ENCODE measurements around the gene HDAC7. TPM values are rescaled to one million over a fixed set of nuclear protein-coding genes. Genes with fewer than 3 reads are reported as not detected.

HDAC7 gene
- total RNA-seq, 1 experiment from 2014 or later: 44.2 TPM

GRCh38 chr12:47863985-47864384, 44.3 kb upstream of the HDAC7 start:
- no peak overlapping the region for H3K9ac ChIP-seq (ENCODE audit: low read length)
- H3K4me2 ChIP-seq (ENCODE audit: low read length): no peak overlapping the region
- no peak overlapping the region for H3K27ac ChIP-seq (ENCODE audit: low read length)
- no peak overlapping the region for H2AFZ ChIP-seq (ENCODE audit: low read length)
- peaks cover 5% of the 10 kb centered on the region; the same call in 1 of the 2 replicates for H3K36me3 ChIP-seq (ENCODE audit: low read depth, low read length)
- H4K20me1 ChIP-seq (ENCODE audit: low read length): no peaks in the 10 kb centered on the region
- intact Hi-C loops (cut with micrococcal nuclease): no loop called here
- DNase-seq: no peak
- H3K79me2 ChIP-seq (ENCODE audit: low read length): no peaks in the 10 kb centered on the region
- no peak for ATAC-seq
- POLR2A ChIA-PET (ENCODE audit: unreplicated experiment): no interaction called here
- no peak overlapping the region for H3K4me3 ChIP-seq (ENCODE audit: low read length)
- no peaks in the 10 kb centered on the region for H3K27me3 ChIP-seq (ENCODE audit: low read length)
- CTCF ChIA-PET: no interaction called here
- H3K9me3 ChIP-seq (ENCODE audit: low read length): no peaks in the 10 kb centered on the region
- H3F3A ChIP-seq (ENCODE audit: low read length, unreplicated experiment): no peaks in the 10 kb centered on the region
- no peak for TF ChIP-seq EZH2phosphoT487 (IDR thresholded peaks at IDR 0.05; ENCODE audit: borderline replicate concordance, low read length)
- TF ChIP-seq EZH2 (IDR thresholded peaks at IDR 0.05; ENCODE audit: low read length, unreplicated experiment): no peak
- TF ChIP-seq CTCF (conservative IDR thresholded peaks at IDR 0.05; ENCODE audit: low read depth, low read length): no peak
- no TSS peak for BruUV-seq (replicated peaks)
- no peaks in the 10 kb centered on the region for H3K9me2 ChIP-seq (replicated peaks; ENCODE audit: low read length)
- no peaks in the 10 kb centered on the region; the same call in 1 of the 2 replicates for H3K4me1 ChIP-seq (ENCODE audit: insufficient read depth, low read length)

GRCh38 chr12:47863467-47863866, 43.8 kb upstream of the HDAC7 start:
- POLR2A ChIA-PET (ENCODE audit: unreplicated experiment): no interaction called here
- H3K9me3 ChIP-seq (ENCODE audit: low read length): no peaks in the 10 kb centered on the region
- intact Hi-C loops (cut with micrococcal nuclease): no loop called here
- H3K27me3 ChIP-seq (ENCODE audit: low read length): no peaks in the 10 kb centered on the region
- ATAC-seq (no peak), DNase-seq (no peak)
- H3K4me1 ChIP-seq (ENCODE audit: insufficient read depth, low read length): peaks cover 5% of the 10 kb centered on the region
- H3K27ac ChIP-seq (ENCODE audit: low read length): no peak overlapping the region
- no peak overlapping the region for H3K9ac ChIP-seq (ENCODE audit: low read length)
- no peak overlapping the region for H3K4me2 ChIP-seq (ENCODE audit: low read length)
- H3K4me3 ChIP-seq (ENCODE audit: low read length): no peak overlapping the region
- no peak overlapping the region for H2AFZ ChIP-seq (ENCODE audit: low read length)
- CTCF ChIA-PET: no interaction called here
- no peaks in the 10 kb centered on the region for H3K79me2 ChIP-seq (ENCODE audit: low read length)
- H3F3A ChIP-seq (ENCODE audit: low read length, unreplicated experiment): no peaks in the 10 kb centered on the region
- peaks cover 5% of the 10 kb centered on the region; the same call in 1 of the 2 replicates for H3K36me3 ChIP-seq (ENCODE audit: low read depth, low read length)
- H3K9me2 ChIP-seq (replicated peaks; ENCODE audit: low read length): no peaks in the 10 kb centered on the region
- H4K20me1 ChIP-seq (ENCODE audit: low read length): no peaks in the 10 kb centered on the region
- TF ChIP-seq CTCF (conservative IDR thresholded peaks at IDR 0.05; ENCODE audit: low read depth, low read length) (no peak), EZH2phosphoT487 (IDR thresholded peaks at IDR 0.05; ENCODE audit: borderline replicate concordance, low read length) (no peak), EZH2 (IDR thresholded peaks at IDR 0.05; ENCODE audit: low read length, unreplicated experiment) (no peak)
- BruUV-seq (replicated peaks): no TSS peak

- peaks cover 7% of the 10 kb centered on the region for H3K4me1 ChIP-seq (ENCODE audit: insufficient read depth, low read length)
- BruUV-seq (replicated peaks): no TSS peak
- H4K20me1 ChIP-seq (ENCODE audit: low read length): no peaks in the 10 kb centered on the region
- ATAC-seq (no peak), DNase-seq (no peak)
- H3K9me3 ChIP-seq (ENCODE audit: low read length): no peaks in the 10 kb centered on the region
- no peaks in the 10 kb centered on the region for H3K27me3 ChIP-seq (ENCODE audit: low read length)
- CTCF ChIA-PET: no interaction called here
- no peaks in the 10 kb centered on the region for H3K79me2 ChIP-seq (ENCODE audit: low read length)
- no peak overlapping the region for H2AFZ ChIP-seq (ENCODE audit: low read length)
- no peak overlapping the region for H3K4me2 ChIP-seq (ENCODE audit: low read length)
- H3K9me2 ChIP-seq (replicated peaks; ENCODE audit: low read length): no peaks in the 10 kb centered on the region
- H3K27ac ChIP-seq (ENCODE audit: low read length): no peak overlapping the region
- no peak for TF ChIP-seq EZH2 (IDR thresholded peaks at IDR 0.05; ENCODE audit: low read length, unreplicated experiment)
- TF ChIP-seq CTCF (conservative IDR thresholded peaks at IDR 0.05; ENCODE audit: low read depth, low read length): no peak
- no peak for TF ChIP-seq EZH2phosphoT487 (IDR thresholded peaks at IDR 0.05; ENCODE audit: borderline replicate concordance, low read length)
- H3K4me3 ChIP-seq (ENCODE audit: low read length): no peak overlapping the region
- peaks cover 5% of the 10 kb centered on the region; the same call in 1 of the 2 replicates for H3K36me3 ChIP-seq (ENCODE audit: low read depth, low read length)
- H3F3A ChIP-seq (ENCODE audit: low read length, unreplicated experiment): no peaks in the 10 kb centered on the region
- H3K9ac ChIP-seq (ENCODE audit: low read length): no peak overlapping the region
- intact Hi-C loops (cut with micrococcal nuclease): no loop called here
- POLR2A ChIA-PET (ENCODE audit: unreplicated experiment): no interaction called here
Measured at GRCh38 chr12:47862881-47863280, 43.2 kb upstream of the HDAC7 start.

Measured in PC-3 (cell line).